Suprapubic skin (tissue), 3 donors: ENCODE measurements around the gene TAOK2.

Experiments used
- POLR2A ChIP-seq, 2 donors: fragments of 450-650 bp; IDR thresholded peaks; one replicate each; pipeline ENCODE4 v1.6.1; 2017; ENCODE audit warnings: antibody characterized with exemption in 2 of 2, mild to moderate bottlenecking in 2 of 2, moderate library complexity in 2 of 2
- TF ChIP-seq, protein P1 (sequence below), 2 donors: fragments of 200-600 bp in 1 of 2; fragments of 450-650 bp in 1 of 2; sonication (generic) in 1 of 2; IDR thresholded peaks; one replicate each; pipeline ENCODE4 v1.5.1; 2016 to 2019; ENCODE audit warnings: antibody characterized with exemption in 2 of 2, mild to moderate bottlenecking in 1 of 2, moderate library complexity in 1 of 2

DNA sequence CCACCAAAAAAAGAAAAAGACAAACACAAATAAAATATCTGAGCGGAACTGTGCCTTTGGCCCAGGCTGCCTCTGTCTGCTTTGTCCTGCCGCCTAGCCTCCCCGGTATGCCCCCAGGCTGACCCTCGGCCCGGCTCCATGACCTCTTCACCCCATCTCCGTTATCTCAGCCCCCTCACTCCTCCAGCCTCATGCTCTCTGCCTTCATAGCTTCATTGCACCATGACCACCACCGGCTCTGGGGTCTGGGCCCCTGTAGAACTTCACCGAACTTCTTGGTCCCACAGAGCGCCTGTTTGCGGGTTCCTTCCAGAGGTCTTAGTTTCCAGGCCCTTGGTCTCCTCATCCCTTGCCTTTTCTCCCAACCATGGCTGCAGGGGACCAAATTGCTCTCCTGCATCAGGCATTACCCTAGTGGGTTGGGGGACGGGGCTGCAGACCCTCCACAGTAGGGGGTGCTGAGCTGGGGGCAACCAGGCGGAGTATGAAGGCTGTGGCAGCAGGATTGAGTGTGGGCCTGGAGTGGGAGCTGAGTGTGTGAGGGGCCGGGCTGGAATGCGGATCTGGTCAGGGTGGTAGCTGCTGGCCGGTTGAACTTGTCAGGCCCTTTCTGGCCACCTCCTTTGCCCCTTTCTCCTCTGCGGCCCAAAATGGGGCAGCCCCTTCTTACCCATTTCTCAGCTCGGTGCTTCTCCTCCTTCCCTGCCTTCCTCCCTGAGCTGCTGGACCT is 14.8 kb downstream of the TAOK2 start:
- TF ChIP-seq, protein P1, sequence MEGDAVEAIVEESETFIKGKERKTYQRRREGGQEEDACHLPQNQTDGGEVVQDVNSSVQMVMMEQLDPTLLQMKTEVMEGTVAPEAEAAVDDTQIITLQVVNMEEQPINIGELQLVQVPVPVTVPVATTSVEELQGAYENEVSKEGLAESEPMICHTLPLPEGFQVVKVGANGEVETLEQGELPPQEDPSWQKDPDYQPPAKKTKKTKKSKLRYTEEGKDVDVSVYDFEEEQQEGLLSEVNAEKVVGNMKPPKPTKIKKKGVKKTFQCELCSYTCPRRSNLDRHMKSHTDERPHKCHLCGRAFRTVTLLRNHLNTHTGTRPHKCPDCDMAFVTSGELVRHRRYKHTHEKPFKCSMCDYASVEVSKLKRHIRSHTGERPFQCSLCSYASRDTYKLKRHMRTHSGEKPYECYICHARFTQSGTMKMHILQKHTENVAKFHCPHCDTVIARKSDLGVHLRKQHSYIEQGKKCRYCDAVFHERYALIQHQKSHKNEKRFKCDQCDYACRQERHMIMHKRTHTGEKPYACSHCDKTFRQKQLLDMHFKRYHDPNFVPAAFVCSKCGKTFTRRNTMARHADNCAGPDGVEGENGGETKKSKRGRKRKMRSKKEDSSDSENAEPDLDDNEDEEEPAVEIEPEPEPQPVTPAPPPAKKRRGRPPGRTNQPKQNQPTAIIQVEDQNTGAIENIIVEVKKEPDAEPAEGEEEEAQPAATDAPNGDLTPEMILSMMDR (IDR thresholded peaks at IDR 0.05), result no peak
- TF ChIP-seq POLR2A (IDR thresholded peaks at IDR 0.05), result no peak
